H1 (cell line): ENCODE data around the gene ATP5F1C. TPM values are rescaled to one million over a fixed set of nuclear protein-coding genes. Genes with fewer than 3 reads are reported as not detected.

Experiments
- BCL11A ChIP-seq, 2 experiments: IDR thresholded peaks; one replicate each; pipeline ENCODE4 v1.6.1; 2011; ENCODE audit warnings: low read depth in 2 of 2, low read length in 2 of 2, mild to moderate bottlenecking in 2 of 2
- EZH2 ChIP-seq: fragments of 200-600 bp; sonication (generic); IDR thresholded peaks from 2 replicates; pipeline ENCODE4 v1.7.1; 2012; ENCODE audit warnings: low read depth, mild to moderate bottlenecking, moderate library complexity, low read length, inconsistent platforms; ENCODE audit not compliant: severe bottlenecking
- NRF1 ChIP-seq: IDR thresholded peaks from 2 replicates; pipeline ENCODE4 v1.6.1; 2011; ENCODE audit warnings: mild to moderate bottlenecking, low read depth, low read length, improper control_type of control experiment
- RBBP5 ChIP-seq: IDR thresholded peaks from 2 replicates; pipeline ENCODE4 v1.7.1; 2012; ENCODE audit warnings: low read depth, mild to moderate bottlenecking, inconsistent platforms, low read length, moderate library complexity, borderline replicate concordance
- USF2 ChIP-seq: IDR thresholded peaks from 2 replicates; pipeline ENCODE4 v1.6.1; 2011; ENCODE audit warnings: low read length, improper control_type of control experiment
- polyA plus RNA-seq, 7 experiments: library from polyadenylated mRNA; depleted of rRNA in 3 of 7; stranded (reverse) in 5 of 7; unstranded in 2 of 7; fragments of >200 nt in 5 of 7; fragments of 200-250 nt in 2 of 7; gene quantifications; 1 replicate in 5 of 7; 2 replicates in 1 of 7; 4 replicates in 1 of 7; pipeline versions ENCODE4 v1.2.1 to v1.2.3, GENCODE V29; 2011 to 2013; ENCODE audit warnings: missing spikeins in 2 of 7, mixed read lengths in 2 of 7
- total RNA-seq: library from RNA; stranded (reverse); fragmentation: NEBNext Ultra II Directional; extraction: Animal tissue kit (Norgen Biotek cat#: 25700); gene quantifications from 2 replicates; pipeline ENCODE4 v1.2.1, GENCODE V29; 2021

ATP5F1C gene
- total and polyA plus RNA-seq, 2 of the 8 experiments (the other 6 are each of a cell fraction or from before 2014, with no cell fraction given), result 221 to 265 TPM

GRCh38 chr10:7833210-7833609 is 45.2 kb downstream of the ATP5F1C start (continued):
- no peak for TF ChIP-seq USF2
- no peak for TF ChIP-seq NRF1
- no peak for TF ChIP-seq RBBP5
- no peak for TF ChIP-seq BCL11A (IDR thresholded peaks at IDR 0.05; ENCODE audit: low read depth in 2 of 2, low read length in 2 of 2)
- TF ChIP-seq EZH2, result no peak
